ENCODE data around the gene MYL6B. TPM values are rescaled to one million over a fixed set of nuclear protein-coding genes. Genes with fewer than 3 reads are reported as not detected.

MYL6B gene
- total and polyA plus RNA-seq, 2 donors (not counting 3 experiments of a cell fraction or from before 2014, with no cell fraction given) = 135 to 185 TPM

GRCh38 chr12:56162468-56163290, 10.3 kb downstream of the MYL6B start:
- Histone ChIP-seq H3K27me3 (ENCODE audit: control insufficient read depth in 2 of 2, insufficient read depth in 2 of 2, low read length in 2 of 2) (no peaks in the 10 kb centered on the region), H3K9me3 (replicated peaks; ENCODE audit: control insufficient read depth, insufficient read depth, low read length) (no peaks in the 10 kb centered on the region), H3K79me2 (ENCODE audit: control insufficient read depth, insufficient read depth, low read length) (peaks cover 33% of the 10 kb centered on the region), H2AFZ (ENCODE audit: low read depth, low read length) (no peak overlapping the region), H3K9ac (replicated peaks; ENCODE audit: extremely low read depth, insufficient read depth, low read length) (no peak overlapping the region), H3K4me3 (replicated peaks in 1 of 3; ENCODE audit: insufficient read depth in 1 of 3, low read depth in 1 of 3, low read length in 3 of 3) (no peak overlapping the region), H3K36me3 (ENCODE audit: control insufficient read depth in 2 of 2, extremely low read depth in 1 of 2, insufficient read depth in 2 of 2, low read length in 2 of 2) (peaks cover 21 to 43% of the 10 kb centered on the region in 2 experiments), H3K9me1 (replicated peaks; ENCODE audit: control insufficient read depth, extremely low read depth, insufficient read depth, low read length) (no peaks in the 10 kb centered on the region), H3K27ac (ENCODE audit: insufficient read depth, low read depth, low read length) (no peak overlapping the region), H4K20me1 (replicated peaks; ENCODE audit: control insufficient read depth, extremely low read depth, insufficient read depth, low read length) (no peaks in the 10 kb centered on the region), H3K4me1 (ENCODE audit: control insufficient read depth, extremely low read depth, insufficient read depth, low read length) (peaks cover 17% of the 10 kb centered on the region), H3K4me2 (ENCODE audit: insufficient read depth, low read length) (no peak overlapping the region)
- CTCF ChIA-PET = interaction anchor here (0.9 to 3.3 kb wide), 6 partner anchors 13 to 44 kb away, joined by 3 to 16 read pairs (median 10); partner anchors contain the start of genes ESYT1, SMARCC2 and ZC3H10
- intact Hi-C loops (cut with micrococcal nuclease) (no loop called here), dilution Hi-C loops (cut with MboI; ENCODE audit: extremely low pct_ligation_motif_present, low sequenced_read_pairs) (no loop called here)
- POLR2A ChIA-PET = interaction anchor here (0.6 to 3.9 kb wide), 12 partner anchors 9 to 425 kb away, joined by 3 to 23 read pairs (median 4); partner anchors contain the start of genes ESYT1, SMARCC2 and ZC3H10
- TF ChIP-seq POLR2AphosphoS5 (IDR thresholded peaks at IDR 0.05; ENCODE audit: insufficient read depth, low read depth, low read length) (peak; percentile 75), GATA2 (IDR thresholded peaks at IDR 0.05; ENCODE audit: insufficient read depth, insufficient read length, low read depth, low read length) (no peak), POLR2A (IDR thresholded peaks at IDR 0.05; ENCODE audit: low read depth, low read length) (peak; percentile 64)
- DNase-seq (ENCODE audit: low read depth, low spot score) (no peak), FAIRE-seq (no peak)
- no TSS peak for BruUV-seq (replicated peaks)

- H3K4me2 ChIP-seq (ENCODE audit: insufficient read depth, low read length) = no peak overlapping the region
- no peak overlapping the region for H3K27ac ChIP-seq (ENCODE audit: insufficient read depth, low read depth, low read length)
- no peaks in the 10 kb centered on the region for H4K20me1 ChIP-seq (replicated peaks; ENCODE audit: control insufficient read depth, extremely low read depth, insufficient read depth, low read length)
- CTCF ChIA-PET = interaction anchor here (1.2 to 3.3 kb wide), 6 partner anchors 12 to 45 kb away, joined by 3 to 16 read pairs (median 10); partner anchors contain the start of genes ESYT1, SMARCC2 and ZC3H10
- POLR2A ChIA-PET = interaction anchor here (0.8 to 3.9 kb wide), 8 partner anchors 8 to 46 kb away, joined by 3 to 23 read pairs (median 6); partner anchors contain the start of genes ESYT1, SMARCC2 and ZC3H10
- no peaks in the 10 kb centered on the region for H3K9me1 ChIP-seq (replicated peaks; ENCODE audit: control insufficient read depth, extremely low read depth, insufficient read depth, low read length)
- H3K36me3 ChIP-seq (ENCODE audit: control insufficient read depth in 2 of 2, extremely low read depth in 1 of 2, insufficient read depth in 2 of 2, low read length in 2 of 2) = peaks cover 24 to 46% of the 10 kb centered on the region in 2 experiments
- no peak overlapping the region for H2AFZ ChIP-seq (ENCODE audit: low read depth, low read length)
- dilution Hi-C loops (cut with MboI; ENCODE audit: extremely low pct_ligation_motif_present, low sequenced_read_pairs) = no loop called here
- no TSS peak for BruUV-seq (replicated peaks)
- H3K4me3 ChIP-seq (replicated peaks in 1 of 3; ENCODE audit: insufficient read depth in 1 of 3, low read depth in 1 of 3, low read length in 3 of 3) = no peak overlapping the region
- TF ChIP-seq JUN (IDR thresholded peaks at IDR 0.05; ENCODE audit: borderline replicate concordance, insufficient read depth, insufficient read length, low read depth) (no peak), GATA2 (IDR thresholded peaks at IDR 0.05; ENCODE audit: insufficient read depth, insufficient read length, low read depth, low read length) (no peak), MYC (IDR thresholded peaks at IDR 0.05; ENCODE audit: low read depth, low read length) (no peak), EZH2 (IDR thresholded peaks at IDR 0.05; ENCODE audit: borderline replicate concordance, low read depth, low read length, severe bottlenecking) (no peak), FOS (IDR thresholded peaks at IDR 0.05; ENCODE audit: borderline replicate concordance, insufficient read depth, low read length) (no peak), POLR2AphosphoS5 (IDR thresholded peaks at IDR 0.05; ENCODE audit: insufficient read depth, low read depth, low read length) (peak; percentile 65), POLR2A (IDR thresholded peaks at IDR 0.05; ENCODE audit: low read depth, low read length) (peak; percentile 82), CTCF (IDR thresholded peaks at IDR 0.05; ENCODE audit: extremely low read depth in 1 of 2, insufficient read depth in 1 of 2, low read depth in 1 of 2, low read length in 2 of 2) (no peak), MAX (IDR thresholded peaks at IDR 0.05; ENCODE audit: insufficient read depth, insufficient read length) (no peak)
- H3K9me3 ChIP-seq (replicated peaks; ENCODE audit: control insufficient read depth, insufficient read depth, low read length) = no peaks in the 10 kb centered on the region
- H3K4me1 ChIP-seq (ENCODE audit: control insufficient read depth, extremely low read depth, insufficient read depth, low read length) = peaks cover 17% of the 10 kb centered on the region
- no peak for DNase-seq (ENCODE audit: low read depth, low spot score)
- H3K9ac ChIP-seq (replicated peaks; ENCODE audit: extremely low read depth, insufficient read depth, low read length) = no peak overlapping the region
- H3K27me3 ChIP-seq (ENCODE audit: control insufficient read depth in 2 of 2, insufficient read depth in 2 of 2, low read length in 2 of 2) = no peaks in the 10 kb centered on the region
- FAIRE-seq = no peak
- H3K79me2 ChIP-seq (ENCODE audit: control insufficient read depth, insufficient read depth, low read length) = peaks cover 27% of the 10 kb centered on the region
- intact Hi-C loops (cut with micrococcal nuclease) = no loop called here
These were observed 11.4 kb downstream of the MYL6B start for GRCh38 chr12:56163533-56164344.
